Fibroblast of lung (primary cell): ENCODE measurements around the gene LOXHD1. TPM values are rescaled to one million over a fixed set of nuclear protein-coding genes. Genes with fewer than 3 reads are reported as not detected.

Source experiments
- DNase-seq, 2 donors: peaks; one replicate each; pipeline versions ENCODE4 v3.0.0 to v3.0.0-alpha.2; 2010; ENCODE audit warnings: low read depth in 2 of 2
- H2AFZ ChIP-seq: 2 replicates; pipeline ENCODE4 v1.5.1; 2012; ENCODE audit warnings: low read length, control low read depth, inconsistent platforms
- H3K27ac ChIP-seq: 2 replicates; pipeline ENCODE4 v1.5.1; 2011; ENCODE audit warnings: low read length, control low read depth; ENCODE audit not compliant: insufficient read depth
- H3K27me3 ChIP-seq: 2 replicates; pipeline ENCODE4 v1.5.1; 2011; ENCODE audit warnings: mild to moderate bottlenecking, low read length; ENCODE audit not compliant: control insufficient read depth, insufficient read depth
- H3K36me3 ChIP-seq: 2 replicates; pipeline ENCODE4 v1.5.1; 2011; ENCODE audit warnings: low read length; ENCODE audit not compliant: control insufficient read depth, insufficient read depth
- H3K4me1 ChIP-seq: 2 replicates; pipeline ENCODE4 v1.5.1; 2011; ENCODE audit warnings: low read length; ENCODE audit not compliant: control insufficient read depth, insufficient read depth; ENCODE audit errors: extremely low read depth
- H3K4me2 ChIP-seq: 2 replicates; pipeline ENCODE4 v1.5.1; 2011; ENCODE audit warnings: low read length, control low read depth; ENCODE audit not compliant: insufficient read depth; ENCODE audit errors: extremely low read depth
- H3K4me3 ChIP-seq, 4 experiments: fragments of 200-600 bp in 1 of 4; sonication (generic) in 1 of 4; replicated peaks in 1 of 4; 2 replicates each; pipeline ENCODE4 v1.5.1; 2011 to 2016; ENCODE audit warnings: low read length in 4 of 4, low read depth in 3 of 4, mild to moderate bottlenecking in 3 of 4, control low read depth in 2 of 4, inconsistent platforms in 1 of 4, mixed read lengths in 1 of 4; ENCODE audit not compliant: insufficient read depth in 1 of 4; ENCODE audit errors: control extremely low read depth in 1 of 4
- H3K79me2 ChIP-seq: 2 replicates; pipeline ENCODE4 v1.5.1; 2012; ENCODE audit warnings: mild to moderate bottlenecking, low read length, inconsistent platforms; ENCODE audit not compliant: control insufficient read depth, insufficient read depth
- H3K9ac ChIP-seq: 2 replicates; pipeline ENCODE4 v1.5.1; 2011; ENCODE audit warnings: mild to moderate bottlenecking, low read length, control low read depth; ENCODE audit not compliant: insufficient read depth
- H3K9me3 ChIP-seq: 2 replicates; pipeline ENCODE4 v1.5.1; 2012; ENCODE audit warnings: low read depth, low read length; ENCODE audit not compliant: control insufficient read depth, insufficient read depth
- H4K20me1 ChIP-seq: 2 replicates; pipeline ENCODE4 v1.5.1; 2011; ENCODE audit warnings: low read length; ENCODE audit not compliant: control insufficient read depth, insufficient read depth; ENCODE audit errors: extremely low read depth
- EZH2 ChIP-seq: IDR thresholded peaks from 2 replicates; pipeline ENCODE4 v1.5.1; 2012; ENCODE audit warnings: low read length, control low read depth, mild to moderate bottlenecking; ENCODE audit errors: missing control alignments
- polyA plus RNA-seq, 2 donors: library from polyadenylated mRNA; depleted of rRNA in 1 of 2; stranded (reverse) in 1 of 2; unstranded in 1 of 2; fragments of >200 nt; gene quantifications; 2 replicates each; pipeline ENCODE4 v1.2.1, GENCODE V29; 2011 to 2012; ENCODE audit warnings: missing spikeins in 1 of 2
- total RNA-seq: library from RNA; depleted of rRNA; stranded (reverse); fragments of >200 nt; gene quantifications from 2 replicates; pipeline ENCODE4 v1.2.1, GENCODE V29; 2014
- TF ChIP-seq, protein P1 (sequence below), 2 donors: IDR thresholded peaks in 1 of 2; conservative IDR thresholded peaks in 1 of 2; 1 replicate in 1 of 2; 2 replicates in 1 of 2; pipeline ENCODE4 v1.5.1; 2011 to 2012; ENCODE audit warnings: low read length in 2 of 2, control low read depth in 1 of 2, inconsistent platforms in 1 of 2, low read depth in 1 of 2, mild to moderate bottlenecking in 1 of 2

The LOXHD1 gene
- total and polyA plus RNA-seq, 2 donors (not counting 1 experiment from before 2014, with no cell fraction given), result not detected

DNA sequence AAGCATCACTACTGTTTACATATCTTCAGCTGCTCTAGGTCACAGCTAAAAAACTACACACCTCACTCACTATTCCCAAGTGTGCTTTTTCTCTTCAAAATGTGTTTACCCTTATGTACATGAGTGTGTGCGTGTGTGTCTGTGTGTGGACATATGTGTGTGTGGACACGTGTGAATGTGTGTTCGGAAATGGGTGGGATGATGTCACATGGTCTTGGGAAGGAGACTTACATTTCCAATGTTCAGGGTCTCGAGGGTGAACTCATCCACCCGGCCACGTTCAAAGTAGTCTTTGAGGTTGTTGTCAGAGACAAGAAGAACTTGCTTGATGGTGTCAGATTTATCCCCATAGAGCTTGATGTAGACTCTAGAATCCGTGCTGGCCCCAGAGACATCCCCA lies 87.8 kb downstream of the LOXHD1 start:
- Histone ChIP-seq H3K4me3 (no peak overlapping the region), H3K79me2 (no peaks in the 10 kb centered on the region), H2AFZ (no peak overlapping the region), H3K36me3 (no peaks in the 10 kb centered on the region), H3K27me3 (no peaks in the 10 kb centered on the region), H3K4me2 (no peak overlapping the region), H3K4me1 (no peaks in the 10 kb centered on the region), H3K9ac (no peak overlapping the region), H3K27ac (no peak overlapping the region), H3K9me3 (no peaks in the 10 kb centered on the region), H4K20me1 (no peaks in the 10 kb centered on the region)
- no peak for DNase-seq
- TF ChIP-seq EZH2, result no peak
- TF ChIP-seq, protein P1, sequence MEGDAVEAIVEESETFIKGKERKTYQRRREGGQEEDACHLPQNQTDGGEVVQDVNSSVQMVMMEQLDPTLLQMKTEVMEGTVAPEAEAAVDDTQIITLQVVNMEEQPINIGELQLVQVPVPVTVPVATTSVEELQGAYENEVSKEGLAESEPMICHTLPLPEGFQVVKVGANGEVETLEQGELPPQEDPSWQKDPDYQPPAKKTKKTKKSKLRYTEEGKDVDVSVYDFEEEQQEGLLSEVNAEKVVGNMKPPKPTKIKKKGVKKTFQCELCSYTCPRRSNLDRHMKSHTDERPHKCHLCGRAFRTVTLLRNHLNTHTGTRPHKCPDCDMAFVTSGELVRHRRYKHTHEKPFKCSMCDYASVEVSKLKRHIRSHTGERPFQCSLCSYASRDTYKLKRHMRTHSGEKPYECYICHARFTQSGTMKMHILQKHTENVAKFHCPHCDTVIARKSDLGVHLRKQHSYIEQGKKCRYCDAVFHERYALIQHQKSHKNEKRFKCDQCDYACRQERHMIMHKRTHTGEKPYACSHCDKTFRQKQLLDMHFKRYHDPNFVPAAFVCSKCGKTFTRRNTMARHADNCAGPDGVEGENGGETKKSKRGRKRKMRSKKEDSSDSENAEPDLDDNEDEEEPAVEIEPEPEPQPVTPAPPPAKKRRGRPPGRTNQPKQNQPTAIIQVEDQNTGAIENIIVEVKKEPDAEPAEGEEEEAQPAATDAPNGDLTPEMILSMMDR (conservative IDR thresholded peaks at IDR 0.05 in 1 of 2, IDR thresholded peaks at IDR 0.05 in 1 of 2; ENCODE audit: low read depth in 1 of 2, low read length in 2 of 2), result no peak

DNA sequence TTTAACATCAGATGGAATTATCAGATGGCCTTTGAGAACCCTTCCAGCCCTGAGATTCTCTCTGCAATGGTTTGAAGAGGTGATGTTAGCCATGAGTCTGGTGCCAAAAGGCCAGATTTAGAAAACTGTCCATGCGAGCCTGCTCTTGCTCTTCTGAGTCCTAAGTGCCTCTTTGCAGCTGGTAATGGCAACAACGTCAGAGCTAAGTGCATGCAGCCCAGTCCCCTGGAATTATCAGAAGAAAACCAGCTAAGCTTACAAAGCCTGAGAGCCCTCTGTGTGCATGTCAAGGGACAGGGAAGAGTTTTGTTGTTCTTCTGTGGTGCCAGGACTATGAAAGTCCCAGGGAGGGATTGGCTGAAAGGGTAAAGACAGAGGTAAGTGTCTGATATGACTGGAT lies 89.8 kb downstream of the LOXHD1 start:
- DNase-seq, result no peak
- H3K4me2 ChIP-seq, result no peak overlapping the region
- H3K9ac ChIP-seq, result no peak overlapping the region
- no peaks in the 10 kb centered on the region for H3K27me3 ChIP-seq
- TF ChIP-seq, protein P1 (conservative IDR thresholded peaks at IDR 0.05 in 1 of 2, IDR thresholded peaks at IDR 0.05 in 1 of 2; ENCODE audit: low read depth in 1 of 2, low read length in 2 of 2), result no peak
- no peak for TF ChIP-seq EZH2
- H3K4me3 ChIP-seq, result no peak overlapping the region
- H3K9me3 ChIP-seq, result no peaks in the 10 kb centered on the region
- H4K20me1 ChIP-seq, result no peaks in the 10 kb centered on the region
- H3K79me2 ChIP-seq, result no peaks in the 10 kb centered on the region
- H3K4me1 ChIP-seq, result no peaks in the 10 kb centered on the region
- no peaks in the 10 kb centered on the region for H3K36me3 ChIP-seq
- H3K27ac ChIP-seq, result no peak overlapping the region
- H2AFZ ChIP-seq, result no peak overlapping the region

GRCh38 chr18:46566111-46566510 lies 90.9 kb downstream of the LOXHD1 start:
- Histone ChIP-seq H3K4me3 (no peak overlapping the region), H3K36me3 (no peaks in the 10 kb centered on the region), H3K4me2 (no peak overlapping the region), H3K4me1 (no peaks in the 10 kb centered on the region), H3K79me2 (no peaks in the 10 kb centered on the region), H2AFZ (no peak overlapping the region), H3K9me3 (no peaks in the 10 kb centered on the region), H3K9ac (no peak overlapping the region), H3K27me3 (no peaks in the 10 kb centered on the region), H4K20me1 (no peaks in the 10 kb centered on the region), H3K27ac (no peak overlapping the region)
- no peak for DNase-seq
- TF ChIP-seq, protein P1 (conservative IDR thresholded peaks at IDR 0.05 in 1 of 2, IDR thresholded peaks at IDR 0.05 in 1 of 2; ENCODE audit: low read depth in 1 of 2, low read length in 2 of 2), result no peak
- TF ChIP-seq EZH2, result no peak
